HEK293T (cell line): ENCODE results near the gene SOX4.

Experiments
- BHLHE40 ChIP-seq: fragments of 450-650 bp; IDR thresholded peaks from 2 replicates; pipeline ENCODE4 v1.6.1; 2016; ENCODE audit warnings: mild to moderate bottlenecking, moderate library complexity, borderline replicate concordance
- ELF4 ChIP-seq: fragments of 450-650 bp; IDR thresholded peaks from 2 replicates; pipeline ENCODE4 v1.6.1; 2017; ENCODE audit warnings: antibody characterized with exemption
- FOXM1 ChIP-seq: fragments of 450-650 bp; IDR thresholded peaks from 2 replicates; pipeline ENCODE4 v1.6.1; 2017; ENCODE audit warnings: mild to moderate bottlenecking, borderline replicate concordance
- LEF1 ChIP-seq: fragments of 450-650 bp; IDR thresholded peaks from 2 replicates; pipeline ENCODE4 v1.6.1; 2017; ENCODE audit warnings: mild to moderate bottlenecking, borderline replicate concordance
- NFRKB ChIP-seq: fragments of 450-650 bp; IDR thresholded peaks from 2 replicates; pipeline ENCODE4 v1.6.1; 2016; ENCODE audit warnings: mild to moderate bottlenecking, moderate library complexity
- SP1 ChIP-seq: fragments of 450-650 bp; IDR thresholded peaks from 2 replicates; pipeline ENCODE4 v1.6.1; 2017
- ZNF384 ChIP-seq: fragments of 450-650 bp; IDR thresholded peaks from 2 replicates; pipeline ENCODE4 v1.6.1; 2016

DNA sequence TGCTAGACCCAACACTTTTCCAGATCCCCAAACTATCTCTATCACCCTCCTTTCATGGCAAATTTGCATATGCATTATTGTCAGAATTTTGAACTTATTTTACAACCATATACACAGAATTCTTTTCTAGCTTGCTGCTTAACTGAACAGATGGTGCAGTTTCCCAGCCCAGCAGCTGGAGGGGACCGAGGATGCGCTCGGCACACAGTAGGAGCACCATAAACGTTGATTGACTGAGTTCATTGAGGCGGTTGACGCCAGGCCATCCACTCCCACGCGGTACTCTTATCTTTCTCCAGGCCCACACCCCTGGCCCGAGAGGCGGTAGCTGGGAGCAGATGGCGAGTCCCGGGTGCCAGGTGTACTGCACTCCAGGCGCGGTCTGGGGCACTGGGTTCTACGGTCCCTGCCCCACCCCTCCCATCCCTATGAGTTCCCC is 6.8 kb upstream of the SOX4 start:
- TF ChIP-seq FOXM1 (no peak), ZNF384 (no peak), NFRKB (no peak), BHLHE40 (no peak), ELF4 (no peak), SP1 (no peak), LEF1 (no peak)
